Endothelial cell of umbilical vein (primary cell): ENCODE data around the gene SLC9C1. TPM values are rescaled to one million over a fixed set of nuclear protein-coding genes. Genes with fewer than 3 reads are reported as not detected.

ENCODE experiments used
- BruUV-seq: library from RNA; stranded (reverse); fragments of 400-500 nt; replicated peaks from 2 replicates; lab custom pipeline; 2021; lab: Mats Ljungman, UMichigan
- CTCF ChIA-PET: fragments of 300-600, 350-600 bp; sonication (Branson Sonifier 250); formaldehyde crosslinking; loops from one replicate; lab custom pipeline; 2021; ENCODE audit warnings: antibody characterized with exemption, inconsistent platforms; lab: Charles Lee
- POLR2A ChIA-PET: fragments of 300-600, 350-600 bp; sonication (Branson Sonifier 250); formaldehyde crosslinking; loops from one replicate; lab custom pipeline; 2021; ENCODE audit warnings: antibody characterized with exemption, inconsistent platforms; lab: Charles Lee
- DNase-seq: peaks from one replicate; pipeline ENCODE4 v3.0.0-alpha.2; 2011; ENCODE audit warnings: low read depth, low spot score
- FAIRE-seq: peaks from 2 replicates; lab custom pipeline; 2011; peaks lifted over from hg19 to GRCh38; lab: Jason Lieb, UNC
- H2AFZ ChIP-seq: 2 replicates; pipeline ENCODE4 v1.6.0; 2012; ENCODE audit warnings: low read depth, low read length, control low read depth, inconsistent platforms
- H3K27ac ChIP-seq: 2 replicates; pipeline ENCODE4 v1.5.1; 2011; ENCODE audit warnings: low read depth, mild to moderate bottlenecking, control low read depth, low read length, moderate library complexity; ENCODE audit not compliant: insufficient read depth
- H3K27me3 ChIP-seq, 2 experiments: 2 replicates each; pipeline versions ENCODE4 v1.6.0 to v1.6.1; 2011; ENCODE audit warnings: low read length in 2 of 2, mixed read lengths in 1 of 2; ENCODE audit not compliant: control insufficient read depth in 2 of 2, insufficient read depth in 2 of 2
- H3K36me3 ChIP-seq, 2 experiments: 2 replicates in 1 of 2; 3 replicates in 1 of 2; pipeline ENCODE4 v1.5.1; 2011; ENCODE audit warnings: low read length in 2 of 2, mild to moderate bottlenecking in 1 of 2, moderate library complexity in 1 of 2; ENCODE audit not compliant: control insufficient read depth in 2 of 2, insufficient read depth in 2 of 2; ENCODE audit errors: extremely low read depth in 1 of 2
- H3K4me1 ChIP-seq: 3 replicates; pipeline ENCODE4 v1.5.1; 2011; ENCODE audit warnings: mild to moderate bottlenecking, low read length; ENCODE audit not compliant: control insufficient read depth, insufficient read depth; ENCODE audit errors: extremely low read depth
- H3K4me2 ChIP-seq: 2 replicates; pipeline ENCODE4 v1.6.1; 2011; ENCODE audit warnings: low read length, control low read depth, mixed read lengths; ENCODE audit not compliant: insufficient read depth
- H3K4me3 ChIP-seq, 3 experiments: fragments of 200-600 bp in 1 of 3; sonication (generic), shearing (Covaris generic) in 1 of 3; replicated peaks in 1 of 3; 2 replicates each; pipeline ENCODE4 v1.5.1; 2011 to 2016; ENCODE audit warnings: control low read depth in 3 of 3, low read length in 3 of 3, mild to moderate bottlenecking in 2 of 3, inconsistent platforms in 1 of 3, low read depth in 1 of 3, moderate library complexity in 1 of 3; ENCODE audit not compliant: insufficient read depth in 1 of 3
- H3K79me2 ChIP-seq: 2 replicates; pipeline ENCODE4 v1.6.0; 2012; ENCODE audit warnings: low read length, inconsistent platforms; ENCODE audit not compliant: control insufficient read depth, insufficient read depth
- H3K9ac ChIP-seq: replicated peaks from 2 replicates; pipeline ENCODE3; 2011; ENCODE audit warnings: low read length, control low read depth; ENCODE audit not compliant: insufficient read depth; ENCODE audit errors: extremely low read depth
- H3K9me1 ChIP-seq: replicated peaks from 3 replicates; pipeline ENCODE4 v1.6.0; 2011; ENCODE audit warnings: mild to moderate bottlenecking, low read length; ENCODE audit not compliant: control insufficient read depth, insufficient read depth; ENCODE audit errors: extremely low read depth
- H3K9me3 ChIP-seq: replicated peaks from 2 replicates; pipeline ENCODE4 v1.5.1; 2012; ENCODE audit warnings: low read length, inconsistent platforms; ENCODE audit not compliant: control insufficient read depth, insufficient read depth
- H4K20me1 ChIP-seq: replicated peaks from 2 replicates; pipeline ENCODE3; 2011; ENCODE audit warnings: mild to moderate bottlenecking, low read length; ENCODE audit not compliant: control insufficient read depth, insufficient read depth; ENCODE audit errors: extremely low read depth
- EZH2 ChIP-seq: IDR thresholded peaks from 2 replicates; pipeline ENCODE4 v1.6.1; 2012; ENCODE audit warnings: borderline replicate concordance, low read depth, mild to moderate bottlenecking, moderate library complexity, low read length, inconsistent platforms; ENCODE audit not compliant: severe bottlenecking
- FOS ChIP-seq: IDR thresholded peaks from 2 replicates; pipeline ENCODE4 v1.6.1; 2011; ENCODE audit warnings: mild to moderate bottlenecking, low read length, moderate library complexity, borderline replicate concordance; ENCODE audit not compliant: insufficient read depth
- GATA2 ChIP-seq: IDR thresholded peaks from 2 replicates; pipeline ENCODE4 v1.7.0; 2011; ENCODE audit warnings: low read depth, mild to moderate bottlenecking, moderate library complexity, mixed read lengths, low read length; ENCODE audit not compliant: insufficient read length, insufficient read depth
- JUN ChIP-seq: IDR thresholded peaks from 2 replicates; pipeline ENCODE4 v1.6.1; 2011; ENCODE audit warnings: borderline replicate concordance, low read depth; ENCODE audit not compliant: insufficient read length, insufficient read depth
- MYC ChIP-seq: IDR thresholded peaks from one replicate; pipeline ENCODE4 v1.6.1; 2011; ENCODE audit warnings: mild to moderate bottlenecking, low read depth, low read length
- POLR2A ChIP-seq: IDR thresholded peaks from 2 replicates; pipeline ENCODE4 v1.6.1; 2012; ENCODE audit warnings: low read depth, mild to moderate bottlenecking, control low read depth, low read length
- POLR2AphosphoS5 ChIP-seq: IDR thresholded peaks from 2 replicates; pipeline ENCODE4 v1.6.1; 2012; ENCODE audit warnings: low read depth, mild to moderate bottlenecking, control low read depth, low read length, moderate library complexity; ENCODE audit not compliant: insufficient read depth
- dilution Hi-C: fragments of 300-500 bp; cut with MboI; formaldehyde crosslinking; loops from one replicate; pipeline ENCODE4 v1.15.0; 2019; ENCODE audit warnings: low sequenced_read_pairs; ENCODE audit not compliant: extremely low pct_ligation_motif_present
- intact Hi-C: fragments of 100-400 bp; cut with micrococcal nuclease; formaldehyde crosslinking; loops from one replicate; pipeline ENCODE4 v1.10.0; 2022
- polyA plus RNA-seq, 4 experiments: library from polyadenylated mRNA; depleted of rRNA in 3 of 4; stranded (reverse) in 3 of 4; unstranded in 1 of 4; fragments of >200 nt; gene quantifications; 2 replicates each; pipeline versions ENCODE4 v1.2.1 to v1.2.3, GENCODE V29; 2011 to 2012; ENCODE audit warnings: missing spikeins in 1 of 4
- total RNA-seq: library from RNA; stranded (reverse); gene quantifications from 2 replicates; pipeline ENCODE4 v1.2.3, GENCODE V29; 2021
- TF ChIP-seq, protein P1 (sequence below): IDR thresholded peaks from 2 replicates; pipeline ENCODE4 v1.6.1; 2011; ENCODE audit not compliant: insufficient read depth, insufficient read length
- TF ChIP-seq, protein P2 (sequence below), 2 donors: IDR thresholded peaks; 1 replicate in 1 of 2; 2 replicates in 1 of 2; pipeline ENCODE4 v1.5.1; 2011; ENCODE audit warnings: low read length in 2 of 2, mild to moderate bottlenecking in 2 of 2, moderate library complexity in 2 of 2, control low read depth in 1 of 2, inconsistent platforms in 1 of 2, low read depth in 1 of 2; ENCODE audit not compliant: insufficient read depth in 1 of 2; ENCODE audit errors: extremely low read depth in 1 of 2

SLC9C1 gene
- total and polyA plus RNA-seq, 2 donors (not counting 3 experiments of a cell fraction or from before 2014, with no cell fraction given) = not detected

GRCh38 chr3:112124907-112125607 is 169.0 kb downstream of the SLC9C1 start:
- H4K20me1 ChIP-seq = no peaks in the 10 kb centered on the region
- H2AFZ ChIP-seq = no peak overlapping the region
- CTCF ChIA-PET = interaction anchor here (1.3 to 4.3 kb wide), 4 partner anchors 13 to 27 kb away, joined by 3 to 26 read pairs (median 10); no protein-coding TSS in a partner anchor
- BruUV-seq = no TSS peak
- intact Hi-C loops = no loop called here
- dilution Hi-C loops = no loop called here
- H3K9me3 ChIP-seq = no peaks in the 10 kb centered on the region
- POLR2A ChIA-PET = no interaction called here
- no peak overlapping the region for H3K9ac ChIP-seq
- H3K79me2 ChIP-seq = no peaks in the 10 kb centered on the region
- FAIRE-seq (no peak), DNase-seq (no peak)
- H3K9me1 ChIP-seq = no peaks in the 10 kb centered on the region
- H3K4me2 ChIP-seq = no peak overlapping the region
- TF ChIP-seq FOS (no peak), POLR2A (no peak), POLR2AphosphoS5 (no peak), EZH2 (no peak), JUN (no peak), GATA2 (no peak), MYC (no peak)
- TF ChIP-seq, protein P1, sequence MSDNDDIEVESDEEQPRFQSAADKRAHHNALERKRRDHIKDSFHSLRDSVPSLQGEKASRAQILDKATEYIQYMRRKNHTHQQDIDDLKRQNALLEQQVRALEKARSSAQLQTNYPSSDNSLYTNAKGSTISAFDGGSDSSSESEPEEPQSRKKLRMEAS = no peak
- TF ChIP-seq, protein P2, sequence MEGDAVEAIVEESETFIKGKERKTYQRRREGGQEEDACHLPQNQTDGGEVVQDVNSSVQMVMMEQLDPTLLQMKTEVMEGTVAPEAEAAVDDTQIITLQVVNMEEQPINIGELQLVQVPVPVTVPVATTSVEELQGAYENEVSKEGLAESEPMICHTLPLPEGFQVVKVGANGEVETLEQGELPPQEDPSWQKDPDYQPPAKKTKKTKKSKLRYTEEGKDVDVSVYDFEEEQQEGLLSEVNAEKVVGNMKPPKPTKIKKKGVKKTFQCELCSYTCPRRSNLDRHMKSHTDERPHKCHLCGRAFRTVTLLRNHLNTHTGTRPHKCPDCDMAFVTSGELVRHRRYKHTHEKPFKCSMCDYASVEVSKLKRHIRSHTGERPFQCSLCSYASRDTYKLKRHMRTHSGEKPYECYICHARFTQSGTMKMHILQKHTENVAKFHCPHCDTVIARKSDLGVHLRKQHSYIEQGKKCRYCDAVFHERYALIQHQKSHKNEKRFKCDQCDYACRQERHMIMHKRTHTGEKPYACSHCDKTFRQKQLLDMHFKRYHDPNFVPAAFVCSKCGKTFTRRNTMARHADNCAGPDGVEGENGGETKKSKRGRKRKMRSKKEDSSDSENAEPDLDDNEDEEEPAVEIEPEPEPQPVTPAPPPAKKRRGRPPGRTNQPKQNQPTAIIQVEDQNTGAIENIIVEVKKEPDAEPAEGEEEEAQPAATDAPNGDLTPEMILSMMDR (IDR thresholded peaks at IDR 0.05; ENCODE audit: extremely low read depth in 1 of 2, insufficient read depth in 1 of 2, low read depth in 1 of 2, low read length in 2 of 2) = no peak
- H3K4me1 ChIP-seq = no peaks in the 10 kb centered on the region
- no peaks in the 10 kb centered on the region for H3K27me3 ChIP-seq
- H3K36me3 ChIP-seq = no peaks in the 10 kb centered on the region
- H3K4me3 ChIP-seq = no peak overlapping the region
- no peak overlapping the region for H3K27ac ChIP-seq
